GM12864 (cell line): ENCODE results near the gene FAM174B.

Source experiments
- DNase-seq: peaks from one replicate; pipeline ENCODE4 v3.0.0-alpha.2; 2011; ENCODE audit warnings: low read depth
- H3K4me3 ChIP-seq: 2 replicates; pipeline ENCODE4 v1.5.1; 2011; ENCODE audit warnings: mild to moderate bottlenecking, low read depth, low read length, control low read depth
- TF ChIP-seq, protein P1 (sequence below): IDR thresholded peaks from 2 replicates; pipeline ENCODE4 v1.5.1; 2011; ENCODE audit warnings: low read depth, mild to moderate bottlenecking, moderate library complexity, low read length, control low read depth, inconsistent platforms; ENCODE audit errors: missing control alignments

FAM174B gene

DNA sequence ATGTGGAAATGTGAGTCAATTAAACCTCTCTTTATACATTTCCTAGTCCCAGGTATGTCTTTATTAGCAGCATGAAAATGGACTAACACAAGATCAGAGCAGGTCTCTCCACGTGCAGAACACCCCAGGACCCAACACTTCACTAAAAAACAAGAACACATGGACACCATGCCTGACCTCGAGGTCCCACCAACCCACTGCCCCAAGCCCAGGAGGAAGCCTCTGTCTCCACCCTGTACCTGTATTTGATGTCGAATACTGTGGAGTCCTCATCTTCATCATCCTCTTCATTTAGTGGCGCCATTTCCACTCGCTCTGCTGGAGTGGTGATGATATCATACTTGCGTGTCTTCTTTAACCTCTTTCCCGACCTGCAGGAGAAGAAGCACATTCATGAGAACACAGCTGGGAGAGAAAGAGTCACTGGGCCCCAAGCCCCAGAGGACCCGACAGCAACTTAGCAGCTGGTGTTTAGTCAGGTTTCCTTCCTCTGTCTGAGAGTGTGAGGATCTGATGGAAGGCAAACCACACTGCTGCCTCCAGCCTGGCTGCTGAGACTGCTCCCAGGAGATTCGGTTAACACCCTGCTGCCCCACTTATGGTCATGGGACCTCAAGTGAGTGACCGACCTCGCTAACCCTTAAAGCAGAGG lies 25.5 kb downstream of the FAM174B start:
- no peak overlapping the region for H3K4me3 ChIP-seq
- TF ChIP-seq, protein P1, sequence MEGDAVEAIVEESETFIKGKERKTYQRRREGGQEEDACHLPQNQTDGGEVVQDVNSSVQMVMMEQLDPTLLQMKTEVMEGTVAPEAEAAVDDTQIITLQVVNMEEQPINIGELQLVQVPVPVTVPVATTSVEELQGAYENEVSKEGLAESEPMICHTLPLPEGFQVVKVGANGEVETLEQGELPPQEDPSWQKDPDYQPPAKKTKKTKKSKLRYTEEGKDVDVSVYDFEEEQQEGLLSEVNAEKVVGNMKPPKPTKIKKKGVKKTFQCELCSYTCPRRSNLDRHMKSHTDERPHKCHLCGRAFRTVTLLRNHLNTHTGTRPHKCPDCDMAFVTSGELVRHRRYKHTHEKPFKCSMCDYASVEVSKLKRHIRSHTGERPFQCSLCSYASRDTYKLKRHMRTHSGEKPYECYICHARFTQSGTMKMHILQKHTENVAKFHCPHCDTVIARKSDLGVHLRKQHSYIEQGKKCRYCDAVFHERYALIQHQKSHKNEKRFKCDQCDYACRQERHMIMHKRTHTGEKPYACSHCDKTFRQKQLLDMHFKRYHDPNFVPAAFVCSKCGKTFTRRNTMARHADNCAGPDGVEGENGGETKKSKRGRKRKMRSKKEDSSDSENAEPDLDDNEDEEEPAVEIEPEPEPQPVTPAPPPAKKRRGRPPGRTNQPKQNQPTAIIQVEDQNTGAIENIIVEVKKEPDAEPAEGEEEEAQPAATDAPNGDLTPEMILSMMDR = no peak
- DNase-seq = no peak

DNA sequence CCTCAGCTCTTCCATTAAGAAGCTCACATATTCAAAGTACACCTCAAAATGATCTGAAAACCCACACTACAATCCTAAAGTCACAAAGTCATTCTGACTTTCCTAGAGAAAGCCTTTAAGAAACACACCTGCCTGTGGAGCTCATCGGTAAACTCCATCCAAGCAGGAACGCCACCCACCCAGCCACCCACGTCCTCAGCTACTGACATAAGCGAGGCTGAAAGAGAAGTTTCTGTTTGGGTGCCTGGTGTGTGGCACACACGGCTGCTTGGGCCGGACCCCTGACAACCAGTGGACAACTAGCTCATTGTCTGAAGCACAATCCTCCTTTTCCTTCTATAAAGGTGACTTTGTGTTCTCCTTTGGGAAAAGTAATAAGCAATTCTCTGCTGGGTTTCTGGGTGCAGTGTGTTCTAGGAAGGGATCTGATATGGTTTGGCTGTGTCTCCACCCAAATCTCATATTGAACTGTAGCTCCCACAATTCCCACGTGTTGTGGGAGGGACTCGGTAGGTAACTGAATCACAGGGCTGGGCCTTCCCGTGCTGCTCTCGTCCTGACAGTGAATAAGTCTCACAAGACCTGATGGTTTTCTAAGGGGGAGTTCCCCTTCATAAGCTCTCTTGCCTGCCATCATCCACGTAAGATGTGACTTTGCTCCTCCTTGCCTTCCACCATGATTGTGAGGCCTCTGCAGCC lies 26.1 kb downstream of the FAM174B start:
- H3K4me3 ChIP-seq = no peak overlapping the region
- DNase-seq = no peak
- TF ChIP-seq, protein P1 = no peak

DNA sequence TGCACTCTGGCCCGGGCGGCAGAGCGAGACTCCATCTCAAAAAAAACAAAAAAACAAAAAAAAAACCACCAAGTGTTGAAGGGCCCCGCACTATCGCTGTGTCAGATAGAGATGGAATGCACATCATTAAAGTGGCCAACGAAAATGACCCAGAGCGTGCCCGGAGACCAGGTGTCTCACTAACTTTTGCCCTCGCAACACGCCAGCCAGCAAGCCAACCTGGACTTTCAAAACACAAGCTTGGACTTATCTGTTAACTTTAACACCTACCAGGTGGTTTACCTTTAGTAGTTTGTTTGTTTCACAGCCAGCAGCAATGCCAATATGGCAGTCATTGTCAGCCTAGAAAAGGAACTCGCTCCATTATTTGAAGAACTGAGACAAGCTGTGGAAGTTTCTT lies 28.6 kb downstream of the FAM174B start:
- H3K4me3 ChIP-seq = no peak overlapping the region
- TF ChIP-seq, protein P1 = no peak
- DNase-seq = no peak

DNA sequence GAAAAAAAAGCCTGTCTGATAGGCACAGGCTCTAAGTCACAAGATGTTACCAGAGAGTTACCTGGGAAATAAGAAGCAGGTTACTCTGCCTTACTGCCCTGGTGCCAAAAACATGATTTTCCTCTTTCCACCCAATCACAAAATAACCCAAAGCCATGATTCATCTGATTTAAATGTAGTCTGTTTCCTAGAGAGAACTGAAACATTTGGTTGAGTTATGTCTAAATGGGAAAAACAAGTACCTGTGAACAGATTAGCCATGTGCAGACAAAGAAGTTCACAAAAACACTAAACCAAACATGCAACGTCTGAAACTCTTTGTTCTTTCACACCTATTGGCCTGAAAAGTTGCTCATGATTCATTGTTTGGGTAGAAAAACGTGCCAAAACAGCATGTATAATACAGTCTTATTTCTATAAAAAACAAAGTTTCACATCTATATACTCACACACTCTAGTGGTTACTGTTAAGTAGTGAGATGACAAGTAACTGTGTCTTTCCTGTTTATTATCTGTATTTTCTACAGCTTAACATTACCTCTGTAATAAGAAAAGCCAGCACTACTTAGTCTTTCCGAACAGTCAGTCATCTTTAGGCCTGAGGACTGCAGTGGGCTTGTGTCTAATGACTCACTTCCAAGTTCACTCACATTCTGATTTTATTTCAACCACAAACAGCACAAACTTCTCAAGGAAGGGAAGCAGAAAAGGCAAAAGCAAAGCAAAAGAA lies 30.2 kb downstream of the FAM174B start:
- TF ChIP-seq, protein P1 = no peak
- H3K4me3 ChIP-seq = no peak overlapping the region
- peak; percentile 55 for DNase-seq

DNA sequence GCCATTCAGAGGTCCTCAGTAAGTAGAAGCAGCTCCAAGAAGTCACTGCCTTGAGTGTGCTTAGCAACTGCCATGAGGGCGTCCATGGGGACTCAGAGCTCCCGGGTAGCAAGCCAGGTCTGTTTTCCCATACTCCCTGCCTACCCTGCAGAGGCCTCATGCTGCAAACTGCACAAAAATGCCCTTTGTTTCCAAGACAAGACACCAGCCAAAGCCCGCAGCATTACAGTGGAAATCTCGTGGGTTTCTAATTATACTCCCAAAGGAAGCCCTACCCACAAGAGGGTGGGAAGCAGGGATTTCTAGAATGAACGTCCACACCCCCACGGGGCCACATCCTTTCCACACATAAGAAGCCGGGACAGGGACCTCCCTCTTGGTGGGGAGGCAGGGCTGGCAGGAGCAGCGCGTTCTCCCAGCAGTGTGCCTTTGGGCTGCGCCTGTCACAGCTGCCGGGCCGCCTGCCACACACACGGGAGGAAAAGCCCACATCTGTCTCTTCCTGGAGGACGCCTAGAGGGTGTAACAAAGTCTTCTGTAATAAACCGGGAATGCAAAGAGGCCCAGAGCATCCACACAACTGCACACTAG lies 31.1 kb downstream of the FAM174B start:
- TF ChIP-seq, protein P1 = no peak
- DNase-seq = no peak
- H3K4me3 ChIP-seq = no peak overlapping the region

DNA sequence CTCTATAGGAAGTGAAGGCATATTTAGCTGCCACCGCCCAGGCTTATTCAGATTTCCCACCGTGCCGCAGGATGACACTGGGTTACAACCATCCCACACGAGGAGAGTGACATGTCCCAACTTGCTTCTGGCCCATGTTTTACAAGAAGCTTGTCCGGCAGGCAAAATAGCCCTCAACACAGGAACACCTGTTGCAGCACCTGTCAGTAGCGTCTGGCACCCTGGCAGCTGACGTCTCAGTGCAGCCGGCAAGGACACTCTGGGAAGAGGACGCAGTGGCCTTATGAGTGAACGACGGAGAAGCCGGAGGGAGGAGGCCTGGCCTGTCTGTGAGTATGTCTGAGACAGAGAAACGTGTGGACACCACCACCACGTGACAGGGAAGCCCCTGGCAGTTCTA lies 32.1 kb downstream of the FAM174B start:
- no peak overlapping the region for H3K4me3 ChIP-seq
- TF ChIP-seq, protein P1 = no peak
- no peak for DNase-seq
